Activated T-cell treated with anti-CD3 and anti-CD28 coated beads for 1 hour (primary cell): ENCODE results near the gene ETS2.

Experiments used
- DNase-seq: peaks from one replicate; pipeline ENCODE4 v3.0.0-alpha.2; 2020; ENCODE audit warnings: low read depth

Gene ETS2

GRCh38 chr21:38780879-38781278, 24.9 kb upstream of the ETS2 start:
- DNase-seq, result no peak

GRCh38 chr21:38784458-38785266, 21.1 kb upstream of the ETS2 start:
- no peak for DNase-seq

- no peak for DNase-seq
Observed at GRCh38 chr21:38785483-38785882, 20.2 kb upstream of the ETS2 start.

GRCh38 chr21:38787016-38787415, 18.7 kb upstream of the ETS2 start:
- no peak for DNase-seq

GRCh38 chr21:38787461-38788274, 18.1 kb upstream of the ETS2 start:
- no peak for DNase-seq

GRCh38 chr21:38788275-38788905, 17.3 kb upstream of the ETS2 start:
- DNase-seq, result no peak

- DNase-seq, result no peak
Observed at GRCh38 chr21:38789275-38789674, 16.5 kb upstream of the ETS2 start.

- no peak for DNase-seq
Observed at GRCh38 chr21:38790059-38790458, 15.7 kb upstream of the ETS2 start.

- DNase-seq, result no peak
Observed at GRCh38 chr21:38790961-38791360, 14.8 kb upstream of the ETS2 start.

GRCh38 chr21:38792676-38793459, 12.9 kb upstream of the ETS2 start:
- DNase-seq, result no peak

- DNase-seq, result no peak
Observed at GRCh38 chr21:38793926-38794713, 11.6 kb upstream of the ETS2 start.

- no peak for DNase-seq
Observed at GRCh38 chr21:38794978-38795377, 10.8 kb upstream of the ETS2 start.

- DNase-seq, result no peak
Observed at GRCh38 chr21:38795475-38795874, 10.3 kb upstream of the ETS2 start.

GRCh38 chr21:38796424-38796823, 9.3 kb upstream of the ETS2 start:
- DNase-seq, result no peak

GRCh38 chr21:38797470-38797869, 8.3 kb upstream of the ETS2 start:
- DNase-seq, result no peak

- no peak for DNase-seq
Observed at GRCh38 chr21:38798081-38798480, 7.6 kb upstream of the ETS2 start.

GRCh38 chr21:38798481-38798882, 7.2 kb upstream of the ETS2 start:
- DNase-seq, result no peak

GRCh38 chr21:38800046-38800758, 5.5 kb upstream of the ETS2 start:
- DNase-seq, result no peak

- no peak for DNase-seq
Observed at GRCh38 chr21:38800924-38801744, 4.6 kb upstream of the ETS2 start.
